ENCODE data around the gene TTC12. TPM values are rescaled to one million over a fixed set of nuclear protein-coding genes. Genes with fewer than 3 reads are reported as not detected.

Gene TTC12
- total and polyA plus RNA-seq, 2 of the 13 experiments (the other 11 are each of a cell fraction or from before 2014, with no cell fraction given) = 5.4 to 11.6 TPM

- Histone ChIP-seq H3K4me2 (ENCODE audit: low read depth, low read length) (no peak overlapping the region), H3K4me1 (ENCODE audit: insufficient read depth, low read length) (no peaks in the 10 kb centered on the region), H3K4me3 (replicated peaks in 1 of 3; ENCODE audit: insufficient read depth in 1 of 3, low read depth in 2 of 3, low read length in 3 of 3) (no peak overlapping the region), H3K27me3 (ENCODE audit: control insufficient read depth in 1 of 2, insufficient read depth in 2 of 2, low read length in 2 of 2) (peaks cover 0 to 3% of the 10 kb centered on the region in 2 experiments; a peak in 2 of 5 replicates), H3K27ac (ENCODE audit: extremely low read length, insufficient read depth, low read length) (no peak overlapping the region), H2AFZ (ENCODE audit: low read length) (no peak overlapping the region), H3K9ac (ENCODE audit: insufficient read depth, low read depth, low read length) (no peak overlapping the region), H3K79me2 (ENCODE audit: insufficient read depth, low read length) (no peaks in the 10 kb centered on the region), H3K9me3 (ENCODE audit: low read length) (no peaks in the 10 kb centered on the region), H4K20me1 (ENCODE audit: insufficient read depth, low read length) (no peaks in the 10 kb centered on the region), H3K36me3 (replicated peaks in 1 of 2; ENCODE audit: control insufficient read depth in 1 of 2, insufficient read depth in 2 of 2, low read length in 2 of 2) (no peaks in the 10 kb centered on the region)
- ChIA-PET POLR2A (no interaction called here), CTCF (ENCODE audit: low intra/inter-chr PET ratio, low total read pairs) (no interaction called here)
- in situ Hi-C loops (cut with HindIII; ENCODE audit: extremely low pct_ligation_motif_present, low pct_unique_long_range_greater_than_20kb) = loop anchor here (25.0 kb wide), 1 partner anchor 438 kb away; no protein-coding TSS in a partner anchor
- FAIRE-seq = no peak
- intact Hi-C loops (cut with micrococcal nuclease; ENCODE audit: unreplicated experiment) = no loop called here
- WGBS (ENCODE audit: low lambda C conversion rate) = 60% methylated on average over 19 of the region's 19 CpGs
- no peak for DNase-seq (ENCODE audit: low spot score)
- no TSS peak for BruUV-seq (replicated peaks)
- peak; percentile 76 for ATAC-seq
- TF ChIP-seq, protein P1, sequence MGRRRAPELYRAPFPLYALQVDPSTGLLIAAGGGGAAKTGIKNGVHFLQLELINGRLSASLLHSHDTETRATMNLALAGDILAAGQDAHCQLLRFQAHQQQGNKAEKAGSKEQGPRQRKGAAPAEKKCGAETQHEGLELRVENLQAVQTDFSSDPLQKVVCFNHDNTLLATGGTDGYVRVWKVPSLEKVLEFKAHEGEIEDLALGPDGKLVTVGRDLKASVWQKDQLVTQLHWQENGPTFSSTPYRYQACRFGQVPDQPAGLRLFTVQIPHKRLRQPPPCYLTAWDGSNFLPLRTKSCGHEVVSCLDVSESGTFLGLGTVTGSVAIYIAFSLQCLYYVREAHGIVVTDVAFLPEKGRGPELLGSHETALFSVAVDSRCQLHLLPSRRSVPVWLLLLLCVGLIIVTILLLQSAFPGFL (CRISPR knock-in tag; IDR thresholded peaks at IDR 0.05) = no peak
- TF ChIP-seq CTCF (CRISPR knock-in tag; IDR thresholded peaks at IDR 0.05) = 0 out of 2 replicates have a peak, but pooled peaks have one; percentile 19
- no peak for TF ChIP-seq RFX3 (CRISPR knock-in tag; IDR thresholded peaks at IDR 0.05)
- no peak for TF ChIP-seq THAP11 (CRISPR knock-in tag; IDR thresholded peaks at IDR 0.05)
Observed at GRCh38 chr11:113274713-113275582, 39.4 kb upstream of the TTC12 start.

Data from HepG2 (cell line).